NB4 (cell line): ENCODE data around the gene SLC39A11.

Source experiments
- CTCF ChIP-seq: IDR thresholded peaks from one replicate; pipeline ENCODE4 v1.5.1; 2012; ENCODE audit warnings: low read depth, low read length
- MAX ChIP-seq: IDR thresholded peaks from 2 replicates; pipeline ENCODE4 v1.6.1; 2011; ENCODE audit warnings: low read depth, low read length

GRCh38 chr17:72772331-72772821 is 320.1 kb downstream of the SLC39A11 start:
- TF ChIP-seq CTCF (no peak), MAX (no peak)
